ENCODE measurements around the gene PRKAG1.

GRCh38 chr12:48954841-48955501, 63.6 kb downstream of the PRKAG1 start:
- TF ChIP-seq CTCF (conservative IDR thresholded peaks at IDR 0.05; ENCODE audit: low read length) (no peak), EZH2phosphoT487 (IDR thresholded peaks at IDR 0.05; ENCODE audit: borderline replicate concordance) (no peak)

Measured in Loucy (cell line).